Endothelial cell of umbilical vein (primary cell): ENCODE data around the gene SERPINB7.

Experiments used
- EZH2 ChIP-seq: IDR thresholded peaks from 2 replicates; pipeline ENCODE4 v1.6.1; 2012; ENCODE audit warnings: borderline replicate concordance, low read depth, mild to moderate bottlenecking, moderate library complexity, low read length, inconsistent platforms; ENCODE audit not compliant: severe bottlenecking
- FOS ChIP-seq: IDR thresholded peaks from 2 replicates; pipeline ENCODE4 v1.6.1; 2011; ENCODE audit warnings: mild to moderate bottlenecking, low read length, moderate library complexity, borderline replicate concordance; ENCODE audit not compliant: insufficient read depth
- MAX ChIP-seq: IDR thresholded peaks from 2 replicates; pipeline ENCODE4 v1.6.1; 2011; ENCODE audit not compliant: insufficient read depth, insufficient read length
- MYC ChIP-seq: IDR thresholded peaks from one replicate; pipeline ENCODE4 v1.6.1; 2011; ENCODE audit warnings: mild to moderate bottlenecking, low read depth, low read length
- POLR2AphosphoS5 ChIP-seq: IDR thresholded peaks from 2 replicates; pipeline ENCODE4 v1.6.1; 2012; ENCODE audit warnings: low read depth, mild to moderate bottlenecking, control low read depth, low read length, moderate library complexity; ENCODE audit not compliant: insufficient read depth
- TF ChIP-seq, protein P1 (sequence below), 2 donors: IDR thresholded peaks; 1 replicate in 1 of 2; 2 replicates in 1 of 2; pipeline ENCODE4 v1.5.1; 2011; ENCODE audit warnings: low read length in 2 of 2, mild to moderate bottlenecking in 2 of 2, moderate library complexity in 2 of 2, control low read depth in 1 of 2, inconsistent platforms in 1 of 2, low read depth in 1 of 2; ENCODE audit not compliant: insufficient read depth in 1 of 2; ENCODE audit errors: extremely low read depth in 1 of 2

GRCh38 chr18:63818212-63818611 is 43.0 kb downstream of the SERPINB7 start:
- TF ChIP-seq POLR2AphosphoS5 (no peak), FOS (no peak), EZH2 (no peak), MYC (no peak), MAX (no peak)
- TF ChIP-seq, protein P1, sequence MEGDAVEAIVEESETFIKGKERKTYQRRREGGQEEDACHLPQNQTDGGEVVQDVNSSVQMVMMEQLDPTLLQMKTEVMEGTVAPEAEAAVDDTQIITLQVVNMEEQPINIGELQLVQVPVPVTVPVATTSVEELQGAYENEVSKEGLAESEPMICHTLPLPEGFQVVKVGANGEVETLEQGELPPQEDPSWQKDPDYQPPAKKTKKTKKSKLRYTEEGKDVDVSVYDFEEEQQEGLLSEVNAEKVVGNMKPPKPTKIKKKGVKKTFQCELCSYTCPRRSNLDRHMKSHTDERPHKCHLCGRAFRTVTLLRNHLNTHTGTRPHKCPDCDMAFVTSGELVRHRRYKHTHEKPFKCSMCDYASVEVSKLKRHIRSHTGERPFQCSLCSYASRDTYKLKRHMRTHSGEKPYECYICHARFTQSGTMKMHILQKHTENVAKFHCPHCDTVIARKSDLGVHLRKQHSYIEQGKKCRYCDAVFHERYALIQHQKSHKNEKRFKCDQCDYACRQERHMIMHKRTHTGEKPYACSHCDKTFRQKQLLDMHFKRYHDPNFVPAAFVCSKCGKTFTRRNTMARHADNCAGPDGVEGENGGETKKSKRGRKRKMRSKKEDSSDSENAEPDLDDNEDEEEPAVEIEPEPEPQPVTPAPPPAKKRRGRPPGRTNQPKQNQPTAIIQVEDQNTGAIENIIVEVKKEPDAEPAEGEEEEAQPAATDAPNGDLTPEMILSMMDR (IDR thresholded peaks at IDR 0.05; ENCODE audit: extremely low read depth in 1 of 2, insufficient read depth in 1 of 2, low read depth in 1 of 2, low read length in 2 of 2), result no peak
